ENCODE results near the gene CDC42EP4.

CDC42EP4 gene

DNA sequence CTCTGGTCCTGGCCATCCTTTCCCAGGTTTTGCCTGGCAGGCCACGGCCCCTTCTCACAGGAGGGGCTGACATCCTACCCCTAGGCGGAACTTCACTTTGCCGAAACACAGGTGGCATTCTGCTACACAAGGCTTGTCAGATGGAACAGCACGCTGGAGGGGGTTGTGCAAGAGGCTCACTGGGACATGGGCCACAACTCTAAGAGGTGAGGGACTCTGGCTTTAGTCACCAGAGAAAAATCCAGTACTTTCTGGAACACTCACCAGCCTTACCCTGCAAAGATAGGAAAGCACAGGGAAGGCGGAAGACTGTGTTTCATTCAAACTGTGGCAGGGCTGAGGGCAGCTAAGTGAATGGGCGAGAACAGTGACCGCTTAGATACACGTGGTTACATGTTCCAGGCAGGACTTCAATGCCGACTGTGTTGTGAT, 18.3 kb downstream of the CDC42EP4 start:
- no peak for DNase-seq

DNA sequence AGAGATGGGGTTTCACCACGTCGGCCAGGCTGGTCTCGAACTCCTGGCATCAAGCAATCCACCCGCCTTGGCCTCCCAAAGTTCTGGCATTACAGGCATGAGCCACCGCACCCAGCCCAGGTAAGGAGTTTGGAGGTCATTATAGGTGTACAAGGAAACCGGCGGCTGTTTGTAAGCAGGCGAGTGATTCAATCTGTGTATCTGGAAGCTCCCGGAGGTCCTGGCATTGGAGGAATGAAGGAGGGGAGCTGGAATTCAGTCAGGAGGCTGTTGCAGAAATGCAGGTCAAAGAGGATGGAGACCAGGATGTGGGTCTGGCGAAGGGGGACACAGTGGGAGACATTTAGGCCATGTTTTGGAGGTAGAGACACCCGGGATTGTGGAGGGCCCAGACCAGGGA, 18.8 kb downstream of the CDC42EP4 start:
- DNase-seq, result no peak

GRCh38 chr17:73292031-73292531, 19.7 kb downstream of the CDC42EP4 start:
- DNase-seq, result no peak

- DNase-seq, result no peak
These were observed 20.5 kb downstream of the CDC42EP4 start for GRCh38 chr17:73291260-73291801.

DNA sequence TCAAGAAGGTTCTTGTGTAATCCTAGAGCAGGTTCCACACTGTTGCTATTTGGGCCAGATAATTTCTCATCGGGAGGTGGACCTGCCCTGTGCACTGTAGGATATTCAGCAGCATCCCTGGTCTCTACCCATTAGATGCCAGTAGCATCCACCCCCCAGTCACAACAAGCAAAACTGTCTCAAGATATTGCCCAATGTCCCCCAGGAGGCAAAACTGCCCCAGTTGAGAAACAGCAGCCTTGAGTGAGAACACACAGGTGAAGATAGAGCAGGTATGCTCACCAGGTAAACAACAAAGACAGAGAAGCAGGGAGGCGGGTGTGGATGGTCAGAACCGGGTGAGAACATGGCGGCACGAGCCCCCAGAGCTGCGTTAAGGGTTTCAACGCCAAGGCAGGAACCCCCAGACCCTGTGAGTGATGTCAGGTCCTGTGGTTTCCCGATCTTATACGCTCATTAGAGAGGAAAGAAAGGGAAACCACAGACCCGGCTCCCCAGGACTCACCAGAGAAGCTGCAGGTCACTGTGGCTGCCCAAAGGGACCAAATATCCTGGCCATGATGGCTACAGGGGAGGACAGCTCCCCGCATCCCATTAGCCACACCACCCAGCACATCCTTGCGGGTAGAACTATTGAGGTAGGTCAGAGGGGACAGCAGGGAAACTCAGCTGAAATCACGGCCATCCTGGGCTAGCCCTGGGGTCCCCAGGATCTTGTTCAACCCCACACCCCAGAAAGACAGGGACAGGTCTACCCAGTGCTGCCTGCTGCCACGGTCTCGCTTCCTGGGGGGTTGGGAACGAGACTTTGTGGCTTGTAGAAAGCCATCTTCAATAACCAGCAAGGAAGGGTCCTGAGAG, 21.2 kb downstream of the CDC42EP4 start:
- DNase-seq, result no peak

GRCh38 chr17:73289549-73290254, 22.1 kb downstream of the CDC42EP4 start:
- DNase-seq, result no peak

DNA sequence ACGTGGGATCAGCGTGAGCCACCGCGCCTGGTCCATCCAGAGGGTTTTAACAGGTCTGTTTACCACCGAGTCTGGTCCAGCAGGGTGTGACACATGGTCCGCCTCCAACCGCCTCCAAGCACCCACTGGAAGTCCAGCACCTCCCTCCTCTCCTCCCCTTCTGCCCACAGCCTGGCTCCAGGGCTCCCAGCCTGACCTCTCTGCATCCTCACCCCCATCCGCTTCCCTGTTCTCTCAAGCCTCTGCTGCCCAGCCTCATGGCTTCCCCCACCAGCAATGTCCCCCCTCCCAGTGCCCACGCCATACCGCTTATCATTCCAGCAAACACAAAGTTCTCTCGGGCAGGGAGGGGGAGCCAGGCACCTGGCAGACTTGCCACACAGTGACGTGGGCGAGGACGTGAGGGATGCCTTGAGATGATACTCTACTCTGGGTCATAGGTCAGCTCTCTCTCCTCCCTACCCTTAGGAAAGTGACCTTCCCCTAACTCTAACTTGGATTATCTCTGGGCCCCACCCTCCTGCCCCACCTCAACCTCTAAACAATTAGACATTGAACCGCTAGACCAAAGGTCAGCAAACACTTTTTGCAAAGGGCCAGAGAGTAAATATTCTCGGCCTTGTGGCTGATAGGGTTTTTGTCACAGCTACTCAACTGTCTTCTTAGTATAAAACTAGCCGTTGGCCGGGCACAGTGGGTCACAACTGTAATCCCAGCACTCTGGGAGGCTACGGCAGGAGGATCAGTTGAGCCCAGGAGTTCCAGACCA, 23.1 kb downstream of the CDC42EP4 start:
- DNase-seq, result no peak

DNA sequence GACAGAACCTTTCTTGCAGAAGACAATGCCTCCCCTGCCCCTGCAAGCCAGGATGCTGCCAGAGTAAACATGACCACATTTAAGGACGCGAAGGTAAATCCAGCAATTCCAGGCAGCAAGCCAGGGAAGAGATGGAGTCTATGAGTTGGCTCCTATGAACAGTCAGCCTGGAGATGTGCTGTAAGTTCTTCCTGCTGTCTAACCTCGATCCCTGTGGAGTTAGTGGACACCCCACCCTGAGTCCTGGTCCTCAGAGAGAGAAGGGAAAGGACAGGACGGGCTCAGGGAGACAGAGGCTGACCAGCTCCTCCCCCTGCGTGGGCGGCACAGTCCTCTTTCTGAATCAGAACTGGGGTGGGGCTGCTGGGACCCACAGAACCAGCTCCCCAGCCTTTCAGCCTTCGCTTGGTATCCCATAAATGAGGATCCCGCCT, 24.9 kb downstream of the CDC42EP4 start:
- DNase-seq, result no peak

DNA sequence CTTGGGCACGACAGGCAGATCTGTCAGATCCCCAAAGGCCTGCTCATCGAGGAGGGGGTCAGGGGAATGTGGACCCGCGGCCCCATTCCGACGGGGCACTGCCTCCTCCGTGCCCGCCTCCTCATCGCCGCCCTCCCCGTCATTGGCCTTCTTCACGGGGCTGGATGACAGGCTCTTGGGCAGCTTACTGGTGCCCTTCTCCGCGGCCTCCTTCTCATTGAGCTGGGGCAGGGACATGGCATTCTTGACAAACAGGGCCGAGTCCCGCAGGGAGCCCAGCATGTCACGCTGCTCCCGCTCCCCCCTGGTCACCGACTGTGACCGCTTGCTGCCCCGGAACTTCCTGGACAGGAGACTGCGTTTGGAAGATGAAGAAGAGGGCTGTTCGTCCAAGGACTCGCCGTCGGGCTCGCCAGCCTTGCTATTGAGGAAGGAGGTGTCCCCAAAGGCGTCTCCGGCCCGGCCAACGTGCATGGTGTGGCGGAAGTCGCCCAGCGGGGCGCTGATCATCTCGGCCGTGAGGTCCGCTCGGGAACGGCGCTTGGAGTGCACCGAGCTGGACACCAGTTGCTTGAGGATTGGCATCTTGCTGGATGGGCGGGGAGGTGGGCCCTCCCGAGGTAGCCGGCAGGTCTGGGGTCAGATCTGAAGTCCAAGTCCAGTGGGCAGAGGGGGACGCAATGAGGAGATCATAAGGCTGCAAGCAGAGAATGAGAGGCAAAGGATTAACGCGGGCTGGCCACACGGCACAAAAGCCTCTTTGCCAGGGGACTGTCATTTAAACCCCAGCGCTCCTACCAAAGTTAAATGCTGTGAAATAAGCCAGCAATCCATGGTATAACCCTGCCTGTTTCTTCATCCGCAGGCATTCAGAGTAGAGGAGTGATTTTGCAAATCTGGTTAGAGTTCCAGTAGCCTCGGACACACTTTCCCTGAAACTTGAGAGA, 25.6 kb downstream of the CDC42EP4 start:
- DNase-seq, result no peak

- no peak for DNase-seq
These were observed 26.2 kb downstream of the CDC42EP4 start for GRCh38 chr17:73285603-73285908.

DNA sequence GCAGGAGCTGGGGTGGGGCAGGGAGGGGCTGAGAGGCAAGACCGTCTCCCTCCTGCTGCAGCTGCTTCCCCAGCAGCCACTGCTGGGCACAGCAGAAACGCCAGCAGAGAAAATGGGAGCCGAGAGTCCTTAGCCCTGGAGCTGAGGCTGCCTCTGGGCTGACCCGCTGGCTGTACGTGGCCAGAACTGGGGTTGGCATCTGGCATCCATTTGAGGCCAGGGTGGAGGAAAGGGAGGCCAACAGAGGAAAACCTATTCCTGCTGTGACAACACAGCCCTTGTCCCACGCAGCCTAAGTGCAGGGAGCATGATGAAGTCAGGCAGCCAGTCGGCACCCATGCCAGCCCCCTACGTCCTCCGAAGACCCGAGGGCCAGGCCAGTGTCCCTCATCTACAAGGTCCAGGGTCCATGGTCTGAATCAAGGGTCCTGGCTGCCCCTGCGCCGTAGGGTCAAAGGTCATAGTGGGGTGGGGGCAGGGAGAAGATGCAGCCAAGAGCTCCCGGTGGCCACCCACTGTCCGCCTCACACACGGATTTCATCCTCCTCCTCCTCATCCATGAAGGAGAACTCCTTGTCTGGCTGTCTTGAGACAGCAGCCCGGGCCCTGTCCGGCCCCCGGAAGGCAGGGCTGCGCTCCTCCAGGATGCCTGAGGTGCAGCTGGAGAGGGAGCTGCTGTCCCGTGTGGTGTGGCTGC, 26.7 kb downstream of the CDC42EP4 start:
- DNase-seq, result no peak

- DNase-seq, result no peak
These were observed 27.4 kb downstream of the CDC42EP4 start for GRCh38 chr17:73284354-73284753.

GRCh38 chr17:73283841-73284282, 27.9 kb downstream of the CDC42EP4 start:
- DNase-seq, result no peak

GRCh38 chr17:73283250-73283649, 28.6 kb downstream of the CDC42EP4 start:
- no peak for DNase-seq

GRCh38 chr17:73282629-73283028, 29.2 kb downstream of the CDC42EP4 start:
- no peak for DNase-seq

DNA sequence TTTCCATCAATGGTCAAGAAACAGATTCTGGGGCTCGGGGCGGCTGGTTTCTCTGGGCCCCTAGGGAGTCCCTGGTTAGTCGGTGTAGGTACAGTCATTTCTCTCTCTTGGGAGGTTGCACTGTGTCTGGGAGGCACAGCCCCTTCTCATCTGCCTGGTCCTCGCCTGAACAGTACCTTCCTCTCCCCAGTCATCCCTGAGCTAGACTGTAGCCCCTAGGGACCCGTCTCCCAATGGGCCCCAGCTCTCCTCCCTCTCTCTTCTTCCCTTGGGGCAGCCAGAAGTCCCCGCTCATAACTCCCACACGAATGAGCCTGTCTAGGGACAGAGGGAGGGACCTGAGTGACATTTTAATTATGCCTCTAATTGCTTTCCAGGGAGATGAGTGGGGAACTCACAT, 29.9 kb downstream of the CDC42EP4 start:
- no peak for DNase-seq

DNA sequence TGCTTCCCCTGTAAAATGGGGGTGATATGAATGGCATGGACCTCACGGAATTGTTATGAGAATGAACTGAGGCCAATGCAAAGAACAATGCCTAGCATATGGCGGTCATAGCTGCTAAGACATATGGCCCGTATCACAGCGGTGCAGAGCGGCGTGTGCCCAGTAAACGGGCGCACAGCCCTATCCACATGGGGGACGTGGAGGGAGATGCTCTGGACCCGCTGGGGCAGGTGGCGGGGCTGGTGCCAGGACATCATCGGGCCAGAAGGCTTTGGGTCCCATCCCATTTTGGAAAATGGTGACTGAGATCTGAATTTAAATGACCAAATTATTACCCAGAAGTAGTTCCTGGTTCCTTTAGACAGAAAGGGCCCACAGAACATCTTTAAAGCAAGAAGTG, 31.6 kb downstream of the CDC42EP4 start:
- no peak for DNase-seq

GRCh38 chr17:73279704-73280103, 32.1 kb downstream of the CDC42EP4 start:
- no peak for DNase-seq

DNA sequence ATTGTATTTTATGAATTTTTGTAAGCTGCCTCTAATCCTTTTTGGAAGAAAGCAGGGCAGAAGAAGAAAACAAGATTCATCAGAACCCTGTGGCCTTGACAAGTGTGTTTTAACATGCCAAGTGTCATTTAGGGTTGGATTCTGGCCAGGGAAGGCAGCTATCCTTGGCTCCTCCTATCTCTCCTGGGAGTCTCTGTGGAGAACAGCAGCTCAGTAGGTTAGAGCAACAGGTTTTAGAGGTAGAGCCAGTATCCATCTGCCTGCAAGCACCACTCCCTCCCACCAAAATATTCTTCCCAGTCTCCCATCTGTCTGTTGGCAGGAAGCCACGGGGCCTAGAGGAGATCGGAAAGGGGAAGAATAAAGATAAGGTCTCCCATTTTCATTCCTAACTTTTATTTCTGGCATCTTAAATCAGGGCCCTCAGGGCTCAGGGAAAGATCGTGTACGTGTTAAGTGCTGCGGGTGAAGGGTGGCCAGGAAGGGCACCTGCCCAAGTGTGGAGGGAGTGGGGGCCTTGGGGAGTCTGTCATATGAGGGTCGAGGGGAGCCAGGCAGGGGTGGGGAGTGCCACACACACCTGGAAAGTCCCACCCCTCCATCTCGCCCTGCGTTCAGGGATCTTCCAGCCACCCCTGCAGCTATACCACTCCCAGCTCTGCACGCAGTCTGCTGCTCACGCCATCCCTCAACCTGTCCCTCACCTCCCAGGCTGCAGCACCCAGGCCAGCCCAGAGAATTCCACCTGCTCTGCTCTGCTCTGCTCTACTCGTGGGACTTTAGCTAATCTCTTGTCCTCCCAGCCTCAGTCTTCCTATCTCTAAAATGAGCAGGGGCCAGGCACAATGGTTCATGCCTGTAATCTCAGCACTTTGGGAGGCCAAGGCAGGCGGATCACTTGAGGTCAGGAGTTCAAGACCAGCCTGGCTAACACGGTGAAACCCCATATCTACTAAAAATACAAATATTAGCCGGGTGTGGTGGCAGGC, 33.0 kb downstream of the CDC42EP4 start:
- no peak for DNase-seq

GRCh38 chr17:73278049-73278464, 33.7 kb downstream of the CDC42EP4 start:
- DNase-seq, result no peak

Data from NCI-H2081 treated with DMSO at 0.1 percent for 48 hours (cell line).